Mucosa of descending colon (tissue), 3 donors: ENCODE results near the gene CSNK1E. TPM values are rescaled to one million over a fixed set of nuclear protein-coding genes. Genes with fewer than 3 reads are reported as not detected.

Experiments
- ATAC-seq: fragments of 200-7000 bp; cut with Tn5 transposase; one replicate; pipeline ENCODE4 v1.9.1; 2020; ENCODE audit warnings: mild to moderate bottlenecking, moderate library complexity
- DNase-seq, 3 donors: peaks; one replicate each; pipeline ENCODE4 v3.0.0-alpha.2; 2020
- H3K36me3 ChIP-seq: fragments of 200-600 bp; one replicate; pipeline ENCODE4 v1.8.0; 2021; ENCODE audit warnings: low read depth, mild to moderate bottlenecking
- H3K4me1 ChIP-seq: fragments of 200-600 bp; one replicate; pipeline ENCODE4 v1.8.0; 2021; ENCODE audit warnings: low read depth, mild to moderate bottlenecking
- H3K4me3 ChIP-seq: fragments of 200-600 bp; one replicate; pipeline ENCODE4 v1.8.0; 2021; ENCODE audit warnings: mild to moderate bottlenecking
- H3K9me3 ChIP-seq: fragments of 200-600 bp; one replicate; pipeline ENCODE4 v1.8.0; 2021; ENCODE audit warnings: mild to moderate bottlenecking
- CTCF ChIP-seq: fragments of 200-600 bp; IDR thresholded peaks from one replicate; pipeline ENCODE4 v1.8.0; 2022; ENCODE audit warnings: antibody characterized with exemption, mild to moderate bottlenecking
- intact Hi-C, 2 donors: fragments of 100-400 bp; cut with DNase I in 1 of 2; cut with micrococcal nuclease in 1 of 2; formaldehyde crosslinking; loops; one replicate each; pipeline versions ENCODE4 v1.11.0 to v1.11.1; 2022; cut with DNase I, micrococcal nuclease
- total RNA-seq, 3 donors: library from RNA; stranded (reverse); fragmentation: NEBNext Ultra II Directional in 2 of 3; extraction: Animal tissue kit (Norgen Biotek cat#: 25700) in 2 of 3; gene quantifications; one replicate each; pipeline versions ENCODE4 v1.2.1 to v1.2.4, GENCODE V29; 2021 to 2023
- donor health status: DM: no; HTN: no; CAD: no; lungs with moderate emphysema.
- donor health status: DM: no; HTN: no; CAD: no.
- donor health status: DM: no; HTN: yes; CAD: no.

Gene CSNK1E
- total RNA-seq, 3 donors from 2014 or later = 87.8 to 100 (median 89.8) TPM

GRCh38 chr22:38285018-38285417 lies 32.2 kb downstream of the CSNK1E start:
- intact Hi-C loops = no loop called here
- ATAC-seq = no peak
- no peaks in the 10 kb centered on the region for H3K9me3 ChIP-seq
- peaks cover 3% of the 10 kb centered on the region for H3K4me1 ChIP-seq
- no peak for DNase-seq
- no peak for TF ChIP-seq CTCF
- no peak overlapping the region for H3K4me3 ChIP-seq
- no peaks in the 10 kb centered on the region for H3K36me3 ChIP-seq

GRCh38 chr22:38284042-38284402 lies 33.2 kb downstream of the CSNK1E start:
- no peak for TF ChIP-seq CTCF
- intact Hi-C loops = no loop called here
- no peak overlapping the region for H3K4me3 ChIP-seq
- DNase-seq = no peak
- H3K36me3 ChIP-seq = no peaks in the 10 kb centered on the region
- ATAC-seq = peak; percentile 3
- peaks cover 3% of the 10 kb centered on the region for H3K4me1 ChIP-seq
- no peaks in the 10 kb centered on the region for H3K9me3 ChIP-seq

GRCh38 chr22:38282397-38282796 lies 34.8 kb downstream of the CSNK1E start:
- DNase-seq = no peak
- Histone ChIP-seq H3K4me3 (no peak overlapping the region), H3K4me1 (peaks cover 3% of the 10 kb centered on the region), H3K36me3 (no peaks in the 10 kb centered on the region), H3K9me3 (no peaks in the 10 kb centered on the region)
- no peak for ATAC-seq
- no peak for TF ChIP-seq CTCF
- intact Hi-C loops = no loop called here

- H3K4me3 ChIP-seq = no peak overlapping the region
- no peaks in the 10 kb centered on the region for H3K36me3 ChIP-seq
- no peak for DNase-seq
- no peaks in the 10 kb centered on the region for H3K9me3 ChIP-seq
- peaks cover 7% of the 10 kb centered on the region for H3K4me1 ChIP-seq
- intact Hi-C loops = no loop called here
- ATAC-seq = no peak
- TF ChIP-seq CTCF = no peak
Measured at GRCh38 chr22:38276166-38276565, 41.1 kb downstream of the CSNK1E start.

GRCh38 chr22:38273135-38273826 lies 44.0 kb downstream of the CSNK1E start:
- peak overlapping the region; percentile 54 for H3K4me3 ChIP-seq
- intact Hi-C loops = no loop called here

More at GRCh38 chr22:38273135-38273826, 44.0 kb downstream of the CSNK1E start:
- H3K36me3 ChIP-seq = no peaks in the 10 kb centered on the region
- H3K9me3 ChIP-seq = no peaks in the 10 kb centered on the region
- TF ChIP-seq CTCF = no peak
- no peak for ATAC-seq
- peaks cover 7% of the 10 kb centered on the region for H3K4me1 ChIP-seq
- DNase-seq = no peak
